NCI-H2171 (cell line): ENCODE measurements around the gene TAGLN.

ENCODE experiments used
- DNase-seq: peaks from one replicate; lab custom pipeline; 2025; lab: John Stamatoyannopoulos, UW

TAGLN gene

GRCh38 chr11:117230999-117231841 is 32.0 kb downstream of the TAGLN start:
- no peak for DNase-seq

DNA sequence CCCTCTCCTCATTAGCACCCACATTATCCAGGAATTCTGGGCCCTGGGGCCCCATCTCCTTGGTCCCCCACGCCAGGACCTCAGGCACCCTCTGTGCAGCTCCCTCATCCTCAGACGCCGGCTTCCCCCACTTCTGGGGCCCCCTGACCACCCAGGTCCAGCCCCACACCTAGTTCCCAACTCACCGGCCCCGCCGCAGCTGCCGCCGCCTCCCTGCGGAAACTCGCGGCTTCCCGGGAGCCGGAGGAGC is 32.6 kb downstream of the TAGLN start, which contains the start of gene PCSK7:
Gene PCSK7, minus strand, starts transcription at position 232 of the 250 bp plus-strand sequence. CDS start 2,229 bp downstream, outside the sequence.
- no peak for DNase-seq

DNA sequence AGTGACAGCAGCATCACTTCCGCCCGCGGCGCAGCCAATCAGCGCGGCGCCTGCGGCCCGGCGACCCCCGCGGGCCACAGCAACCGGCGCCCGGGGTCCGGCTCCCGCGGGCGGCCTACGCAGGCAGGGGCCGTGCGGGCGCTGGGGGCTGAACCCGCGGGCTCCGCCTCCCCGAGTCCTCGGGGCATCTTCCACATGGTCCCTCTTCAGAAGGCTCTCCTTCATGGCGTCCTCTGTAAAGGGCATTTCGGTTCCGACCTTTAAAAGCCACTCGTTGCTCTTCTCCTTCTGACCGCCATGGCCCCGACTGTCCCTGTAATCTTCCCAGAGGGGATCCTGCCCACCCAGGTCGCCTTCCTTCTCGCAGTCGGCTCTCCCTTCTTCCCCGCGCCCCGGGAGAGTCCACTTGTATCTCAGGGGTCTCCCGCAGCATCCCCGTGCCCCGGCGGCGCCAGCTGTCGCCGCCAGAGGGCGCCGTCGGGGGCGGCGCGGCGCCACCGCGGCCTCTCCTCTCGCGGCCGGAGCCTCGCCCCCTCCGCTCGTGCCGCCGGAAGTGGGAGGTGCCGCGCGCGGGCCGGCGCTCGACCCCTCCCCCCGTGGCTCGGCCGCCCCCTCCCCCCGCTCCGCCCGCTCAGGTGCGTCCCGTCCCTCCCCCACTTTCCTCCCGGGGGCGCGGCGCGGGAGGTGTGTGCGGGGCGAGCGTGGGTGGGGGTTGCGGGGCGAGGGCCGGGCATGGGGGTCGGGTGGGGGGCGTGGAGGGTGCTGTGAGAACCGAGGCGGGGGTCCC is 33.1 kb downstream of the TAGLN start, which contains the start of gene RNF214:
Gene RNF214, plus strand, starts transcription at position 580 of the 787 bp plus-strand sequence. CDS start 1,602 bp downstream, outside the sequence.
- peak; percentile 72 for DNase-seq

GRCh38 chr11:117232911-117233409 is 33.8 kb downstream of the TAGLN start:
- no peak for DNase-seq

DNA sequence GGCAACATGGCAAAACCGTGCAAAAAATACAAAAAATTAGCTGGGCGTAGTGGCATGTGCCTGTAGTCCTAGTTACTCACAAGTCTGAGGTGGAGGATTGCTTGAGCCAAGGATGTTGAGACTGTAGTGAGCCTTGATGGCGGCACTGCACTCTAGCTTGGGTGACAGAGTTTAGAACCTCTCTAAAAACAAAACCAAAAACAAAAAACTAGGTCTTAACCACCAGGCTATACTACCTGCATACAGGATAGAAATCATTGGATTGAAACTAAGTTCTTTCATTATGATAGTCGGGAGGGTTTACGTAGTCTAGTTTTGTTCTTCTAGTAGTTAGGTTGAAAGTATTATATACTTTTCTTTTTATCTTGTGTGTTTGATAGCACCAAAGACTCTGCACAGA is 39.1 kb downstream of the TAGLN start:
- DNase-seq, result no peak

GRCh38 chr11:117239295-117239694 is 40.1 kb downstream of the TAGLN start:
- no peak for DNase-seq

DNA sequence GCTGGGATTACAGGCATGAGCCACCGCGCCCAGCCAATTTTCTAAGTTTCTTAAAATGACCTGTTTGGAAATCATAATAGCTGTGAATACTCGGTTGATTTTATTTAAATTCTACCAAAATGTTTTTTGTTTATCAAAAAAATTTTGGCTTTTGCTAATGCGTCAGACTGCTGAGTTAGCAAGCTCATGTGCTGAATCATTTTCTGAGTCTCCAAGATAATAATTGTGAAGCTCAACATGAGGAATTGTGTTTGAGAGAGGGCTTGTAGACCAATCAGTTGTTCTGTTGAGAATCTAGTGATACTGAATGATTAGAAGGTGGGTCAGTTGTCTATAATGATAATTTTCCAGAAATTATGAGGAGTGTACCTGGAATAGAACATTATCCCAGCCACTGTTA is 49.2 kb downstream of the TAGLN start:
- no peak for DNase-seq

DNA sequence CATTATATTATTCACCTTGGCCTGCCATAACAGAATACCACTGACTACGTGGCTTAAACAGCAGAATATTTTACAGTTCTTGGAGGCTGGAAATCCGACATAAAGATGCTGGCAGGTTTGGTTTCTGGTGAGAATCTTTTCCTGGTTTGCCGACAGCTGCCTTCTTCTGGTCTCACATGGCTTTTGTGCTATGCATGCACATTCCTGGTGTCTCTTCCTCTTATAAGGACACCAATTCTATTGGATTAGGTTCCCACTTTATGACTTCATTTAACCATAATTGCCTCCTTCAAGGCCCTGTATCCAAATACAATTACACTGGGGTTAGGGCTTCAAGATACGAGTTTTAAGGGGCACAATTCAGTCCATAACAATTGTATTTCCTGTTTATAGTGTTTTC is 50.4 kb downstream of the TAGLN start:
- DNase-seq, result no peak

GRCh38 chr11:117251506-117251905 is 52.3 kb downstream of the TAGLN start:
- no peak for DNase-seq

DNA sequence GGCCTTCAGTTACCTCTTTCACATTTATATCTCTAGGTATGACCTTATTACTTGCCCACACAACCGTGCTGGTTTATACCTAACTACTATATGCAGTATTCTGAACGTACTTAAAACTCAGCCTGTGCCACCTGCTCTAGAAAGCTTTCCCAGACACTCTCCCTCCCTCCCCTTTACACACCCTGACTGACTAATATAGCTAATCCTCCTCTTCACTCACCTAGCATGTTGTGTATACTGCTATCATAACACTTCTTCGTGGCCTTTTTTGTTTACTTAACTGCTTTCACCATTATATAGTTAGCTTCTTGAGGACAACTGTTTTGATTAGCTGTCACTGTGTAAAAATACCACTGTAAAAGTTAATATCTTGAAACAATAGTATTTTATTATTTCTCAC is 56.8 kb downstream of the TAGLN start:
- no peak for DNase-seq

DNA sequence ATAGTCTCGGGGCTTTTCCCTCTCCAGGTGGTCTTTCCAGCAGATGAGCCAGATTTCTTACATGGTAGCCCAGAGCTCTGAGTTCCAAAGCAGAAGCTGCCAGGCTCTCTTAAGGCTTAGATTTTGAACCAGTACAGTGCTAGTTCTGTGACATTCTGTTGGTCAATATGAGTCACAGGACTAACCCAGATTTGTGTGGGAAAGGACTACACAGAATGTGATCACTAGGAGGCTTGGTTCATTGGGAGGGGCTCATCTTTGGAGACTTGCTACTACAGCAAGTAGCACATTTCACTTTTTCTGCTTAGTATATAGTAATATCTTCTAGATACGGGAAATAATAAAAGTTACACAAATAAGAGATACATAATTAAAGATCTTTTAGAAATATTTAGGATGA is 57.4 kb downstream of the TAGLN start:
- DNase-seq, result no peak
